Caco-2 (cell line): ENCODE measurements around the gene SLC43A1. TPM values are rescaled to one million over a fixed set of nuclear protein-coding genes. Genes with fewer than 3 reads are reported as not detected.

Experiments
- BruUV-seq: library from RNA; stranded (reverse); fragments of 400-500 nt; replicated peaks from 2 replicates; lab custom pipeline; 2021; lab: Mats Ljungman, UMichigan
- CTCF ChIA-PET: fragments of 300-600 bp; sonication (Branson Sonifier 250); formaldehyde crosslinking; loops from one replicate; lab custom pipeline; 2022; ENCODE audit warnings: antibody characterized with exemption; lab: Charles Lee
- POLR2A ChIA-PET: fragments of 300-600 bp; sonication (Branson Sonifier 250); formaldehyde crosslinking; loops from one replicate; lab custom pipeline; 2022; ENCODE audit warnings: antibody characterized with exemption; lab: Charles Lee
- DNase-seq, 2 experiments: peaks; one replicate each; pipeline versions ENCODE4 v3.0.0 to v3.0.0-alpha.2; 2020 to 2022
- H3K27me3 ChIP-seq: replicated peaks from 2 replicates; pipeline ENCODE4 v1.6.0; 2011; ENCODE audit warnings: low read length; ENCODE audit not compliant: control insufficient read depth, insufficient read depth
- H3K36me3 ChIP-seq: 2 replicates; pipeline ENCODE4 v1.5.1; 2011; ENCODE audit warnings: low read length; ENCODE audit not compliant: control insufficient read depth, insufficient read depth
- H3K4me1 ChIP-seq: fragments of 250-450 bp; sonication (Bioruptor Pico); 2 replicates; pipeline ENCODE4 v1.5.1; 2020; ENCODE audit warnings: mild to moderate bottlenecking
- H3K4me3 ChIP-seq: 2 replicates; pipeline ENCODE4 v1.5.1; 2011; ENCODE audit warnings: low read depth, mild to moderate bottlenecking, control low read depth, low read length
- H3K9me3 ChIP-seq: fragments of 250-450 bp; sonication (Bioruptor Pico); 2 replicates; pipeline ENCODE4 v1.5.1; 2020; ENCODE audit warnings: mild to moderate bottlenecking, moderate library complexity
- H3K27ac Mint-ChIP-seq: one replicate; pipeline ENCODE4 v1.8.0; 2022; ENCODE audit warnings: mixed read lengths; ENCODE audit not compliant: unreplicated experiment
- H3K27me3 Mint-ChIP-seq: one replicate; pipeline ENCODE4 v1.8.0; 2022; ENCODE audit warnings: mixed read lengths; ENCODE audit not compliant: insufficient read depth, unreplicated experiment
- H3K36me3 Mint-ChIP-seq: one replicate; pipeline ENCODE4 v1.8.0; 2022; ENCODE audit warnings: mild to moderate bottlenecking, mixed read lengths; ENCODE audit not compliant: insufficient read depth, unreplicated experiment
- H3K4me1 Mint-ChIP-seq: one replicate; pipeline ENCODE4 v1.8.0; 2022; ENCODE audit warnings: low read depth, mixed read lengths; ENCODE audit not compliant: unreplicated experiment
- H3K4me3 Mint-ChIP-seq: one replicate; pipeline ENCODE4 v1.8.0; 2022; ENCODE audit warnings: mild to moderate bottlenecking, moderate library complexity, mixed read lengths; ENCODE audit not compliant: unreplicated experiment
- H3K9me3 Mint-ChIP-seq: one replicate; pipeline ENCODE4 v1.8.0; 2022; ENCODE audit warnings: mixed read lengths; ENCODE audit not compliant: unreplicated experiment
- CTCF ChIP-seq, 2 experiments: fragments of 200-600 bp in 1 of 2; IDR thresholded peaks; 1 replicate in 1 of 2; 2 replicates in 1 of 2; pipeline versions ENCODE4 v1.5.1 to v1.8.0; 2011 to 2022; ENCODE audit warnings: antibody characterized with exemption in 1 of 2, control low read depth in 1 of 2, inconsistent platforms in 1 of 2, low read depth in 1 of 2, low read length in 1 of 2, mild to moderate bottlenecking in 1 of 2, moderate library complexity in 1 of 2; ENCODE audit not compliant: insufficient read depth in 1 of 2, severe bottlenecking in 1 of 2, unreplicated experiment in 1 of 2
- intact Hi-C: fragments of 100-400 bp; cut with micrococcal nuclease; formaldehyde crosslinking; loops from one replicate; pipeline ENCODE4 v1.10.0; 2022; ENCODE audit not compliant: unreplicated experiment
- total RNA-seq: library from RNA; stranded (reverse); gene quantifications from 2 replicates; pipeline ENCODE4 v1.2.3, GENCODE V29; 2022

SLC43A1 gene
- total RNA-seq, 1 experiment from 2014 or later: 71.7 TPM

GRCh38 chr11:57481915-57482781 lies 33.4 kb downstream of the SLC43A1 start:
- Mint-ChIP-seq H3K4me1 (peaks cover 16% of the 10 kb centered on the region), H3K4me3 (no peak overlapping the region), H3K27ac (no peak overlapping the region), H3K36me3 (peaks cover 29% of the 10 kb centered on the region), H3K27me3 (no peaks in the 10 kb centered on the region), H3K9me3 (no peaks in the 10 kb centered on the region)
- intact Hi-C loops: no loop called here
- no peak for TF ChIP-seq CTCF (IDR thresholded peaks at IDR 0.05; ENCODE audit: insufficient read depth in 1 of 2, low read depth in 1 of 2, low read length in 1 of 2, severe bottlenecking in 1 of 2, unreplicated experiment in 1 of 2)
- Histone ChIP-seq H3K9me3 (no peaks in the 10 kb centered on the region), H3K27me3 (no peaks in the 10 kb centered on the region), H3K4me3 (no peak overlapping the region), H3K4me1 (peaks cover 5% of the 10 kb centered on the region; the same call in 1 of the 2 replicates), H3K36me3 (no peaks in the 10 kb centered on the region; the same call in 1 of the 2 replicates)
- ChIA-PET POLR2A (no interaction called here), CTCF (interaction anchor here (0.6 kb wide), 1 partner anchor 9 kb away, joined by 3 read pairs; no protein-coding TSS in a partner anchor)
- DNase-seq: no peak
- BruUV-seq: no TSS peak

GRCh38 chr11:57481315-57481714 lies 34.2 kb downstream of the SLC43A1 start:
- H3K36me3 ChIP-seq: no peaks in the 10 kb centered on the region; the same call in 1 of the 2 replicates
- H3K4me1 ChIP-seq: peaks cover 5% of the 10 kb centered on the region; the same call in 1 of the 2 replicates
- H3K4me3 ChIP-seq: no peak overlapping the region
- Mint-ChIP-seq H3K27me3 (no peaks in the 10 kb centered on the region), H3K4me3 (no peak overlapping the region), H3K36me3 (peaks cover 37% of the 10 kb centered on the region), H3K4me1 (peaks cover 16% of the 10 kb centered on the region), H3K27ac (no peak overlapping the region), H3K9me3 (no peaks in the 10 kb centered on the region)
- POLR2A ChIA-PET: no interaction called here
- DNase-seq: no peak
- no peaks in the 10 kb centered on the region for H3K27me3 ChIP-seq
- TF ChIP-seq CTCF (IDR thresholded peaks at IDR 0.05; ENCODE audit: insufficient read depth in 1 of 2, low read depth in 1 of 2, low read length in 1 of 2, severe bottlenecking in 1 of 2, unreplicated experiment in 1 of 2): no peak
- intact Hi-C loops: no loop called here
- CTCF ChIA-PET: no interaction called here
- BruUV-seq: no TSS peak
- H3K9me3 ChIP-seq: no peaks in the 10 kb centered on the region

- Mint-ChIP-seq H3K27ac (peak overlapping the region; percentile 5), H3K9me3 (no peaks in the 10 kb centered on the region), H3K4me3 (no peak overlapping the region), H3K27me3 (no peaks in the 10 kb centered on the region), H3K4me1 (peaks cover 16% of the 10 kb centered on the region), H3K36me3 (peaks cover 40% of the 10 kb centered on the region)
- no peaks in the 10 kb centered on the region; the same call in 1 of the 2 replicates for H3K36me3 ChIP-seq
- POLR2A ChIA-PET: no interaction called here
- H3K9me3 ChIP-seq: no peaks in the 10 kb centered on the region
- peak; percentile 61 to 74 for TF ChIP-seq CTCF (IDR thresholded peaks at IDR 0.05; ENCODE audit: insufficient read depth in 1 of 2, low read depth in 1 of 2, low read length in 1 of 2, severe bottlenecking in 1 of 2, unreplicated experiment in 1 of 2)
- CTCF ChIA-PET: interaction anchor here (4.8 kb wide), 1 partner anchor 13 kb away, joined by 36 read pairs; no protein-coding TSS in a partner anchor
- intact Hi-C loops: loop anchor here (1.0 kb wide), 2 partner anchors 23 to 135 kb away; no protein-coding TSS in a partner anchor
- H3K27me3 ChIP-seq: no peaks in the 10 kb centered on the region
- H3K4me3 ChIP-seq: no peak overlapping the region
- H3K4me1 ChIP-seq: peaks cover 5% of the 10 kb centered on the region; the same call in 1 of the 2 replicates
- BruUV-seq: no TSS peak
- peak; percentile 73 to 80 for DNase-seq
These were observed 34.9 kb downstream of the SLC43A1 start for GRCh38 chr11:57480409-57481137.
